Limb (tissue), 2 donors: Measurements from ENCODE around the gene BASP1.
"Not testable (repeated sequence)": the region's sequence is repeated elsewhere in the genome, so short reads cannot be mapped to it uniquely, and the experiment has no call there.

Experiments
- DNase-seq, 2 donors: peaks; one replicate each; pipeline ENCODE4 v3.0.0-alpha.2; 2016; ENCODE audit errors: extremely low spot score in 2 of 2

The BASP1 gene

GRCh38 chr5:17222664-17223063 is 5.2 kb downstream of the BASP1 start:
- DNase-seq, result peak in 1 of 2 donors; percentile 50

GRCh38 chr5:17223367-17224185 is 6.1 kb downstream of the BASP1 start:
- DNase-seq, result no peak

GRCh38 chr5:17224858-17225511 is 7.6 kb downstream of the BASP1 start:
- no peak for DNase-seq

- no peak for DNase-seq
These were observed 8.1 kb downstream of the BASP1 start for GRCh38 chr5:17225520-17225919.

- DNase-seq, result no peak
These were observed 10.4 kb downstream of the BASP1 start for GRCh38 chr5:17227868-17228267.

GRCh38 chr5:17228821-17229291 is 11.4 kb downstream of the BASP1 start:
- peak in 1 of 2 donors; percentile 30 for DNase-seq

DNA sequence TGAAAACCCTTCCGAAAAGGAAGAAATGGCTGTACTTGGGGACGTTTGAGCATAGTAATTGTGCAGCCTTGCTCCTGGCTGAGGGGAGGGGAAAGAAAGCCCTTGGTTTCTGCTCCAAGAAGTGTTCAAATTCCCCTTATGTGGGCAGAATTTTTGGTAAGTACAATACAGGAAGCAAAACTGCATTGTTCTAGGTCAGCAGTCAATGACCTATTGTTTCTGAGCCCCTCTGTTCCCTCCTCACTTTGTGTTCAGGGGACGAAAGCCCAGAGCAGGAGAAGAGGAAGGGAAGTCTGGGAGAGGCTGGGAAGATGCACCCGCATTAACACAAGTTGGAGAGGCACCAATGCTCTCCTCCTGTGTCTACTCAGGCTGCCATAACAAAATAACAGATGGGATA is 11.9 kb downstream of the BASP1 start:
- no peak for DNase-seq

- DNase-seq, result no peak
These were observed 12.8 kb downstream of the BASP1 start for GRCh38 chr5:17230191-17230590.

DNA sequence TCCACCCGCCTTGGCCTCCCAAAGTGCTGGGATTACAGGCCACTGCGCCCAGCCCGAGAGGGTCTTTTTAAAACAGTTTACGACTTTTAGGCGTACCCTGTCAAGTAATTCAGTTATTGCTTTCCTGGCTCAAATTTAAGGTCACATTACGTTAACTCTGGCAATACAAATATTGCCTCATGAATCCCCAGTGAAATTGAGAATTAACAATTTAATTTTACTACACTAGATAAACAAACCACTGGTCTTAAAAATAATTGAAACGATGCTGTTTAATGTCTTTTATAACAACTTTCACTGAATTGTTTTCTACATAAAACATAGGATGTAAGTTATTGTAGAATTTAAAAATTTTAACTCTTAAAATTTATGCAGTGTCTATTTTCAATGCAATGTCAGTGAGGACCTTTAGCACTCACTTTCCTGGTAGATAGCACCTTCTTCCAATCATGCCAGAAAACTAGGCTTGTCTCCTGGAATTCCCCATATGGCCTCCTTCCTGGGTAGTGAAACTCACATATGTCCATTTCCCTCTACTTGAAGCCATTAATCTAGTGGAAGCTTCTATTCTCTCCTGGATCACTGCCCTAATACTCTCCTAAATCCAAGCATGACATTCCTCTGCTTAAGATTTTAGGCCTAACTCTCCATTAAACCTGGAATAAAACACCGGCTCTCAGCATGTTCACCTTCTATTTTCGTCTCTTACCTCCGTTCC is 13.5 kb downstream of the BASP1 start:
- DNase-seq, result no peak

DNA sequence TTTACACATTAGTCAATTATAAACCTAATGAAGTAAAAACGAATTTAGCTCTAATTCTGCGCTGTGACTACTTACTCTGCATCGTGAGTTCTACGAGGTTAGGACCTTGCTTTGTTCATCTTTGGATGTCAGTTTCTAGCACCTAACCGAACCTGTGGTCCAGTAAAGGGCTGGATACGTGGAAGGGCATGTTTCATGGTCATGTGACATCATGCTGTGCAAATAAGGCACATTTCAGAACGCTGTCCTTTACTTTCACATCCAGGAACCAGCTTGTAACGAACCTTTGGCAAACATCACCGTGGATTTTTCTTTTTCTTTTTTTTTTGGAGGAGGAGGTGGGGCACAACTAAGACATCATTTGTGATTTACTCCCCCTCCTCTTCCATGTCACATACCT is 15.0 kb downstream of the BASP1 start:
- DNase-seq, result no peak

GRCh38 chr5:17233488-17233887 is 16.1 kb downstream of the BASP1 start:
- DNase-seq, result no peak

- DNase-seq, result no peak
These were observed 16.9 kb downstream of the BASP1 start for GRCh38 chr5:17234374-17234773.

DNA sequence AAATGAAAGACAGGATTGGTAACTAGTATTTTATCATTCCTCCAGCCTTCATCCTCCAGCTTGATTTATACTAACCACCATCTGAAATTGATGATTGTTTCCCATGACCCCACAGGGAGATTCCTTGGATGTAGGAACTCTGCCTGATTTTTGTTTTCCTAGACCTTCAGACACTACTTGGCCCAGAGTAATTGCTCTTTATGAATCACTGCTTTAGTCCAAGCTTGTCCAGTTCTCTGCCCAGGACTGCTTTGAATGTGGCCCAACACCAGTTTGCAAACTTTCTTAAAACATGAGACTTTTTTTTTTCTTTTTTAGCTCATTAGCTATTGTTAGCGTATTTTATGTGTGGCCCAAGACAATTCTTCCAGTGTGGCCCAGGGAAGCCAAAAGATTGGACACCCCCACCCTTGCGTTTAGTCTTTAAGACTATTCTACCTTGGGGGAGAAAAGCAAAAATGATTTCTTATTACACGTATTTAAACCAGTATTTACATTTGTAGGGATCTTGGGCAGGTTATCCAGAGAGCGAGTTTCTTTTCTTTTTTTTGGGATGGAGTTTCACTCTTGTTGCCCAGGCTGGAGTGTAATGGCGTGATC is 18.4 kb downstream of the BASP1 start:
- DNase-seq, result no peak

GRCh38 chr5:17238521-17239041 is 21.1 kb downstream of the BASP1 start:
- DNase-seq, result no peak

DNA sequence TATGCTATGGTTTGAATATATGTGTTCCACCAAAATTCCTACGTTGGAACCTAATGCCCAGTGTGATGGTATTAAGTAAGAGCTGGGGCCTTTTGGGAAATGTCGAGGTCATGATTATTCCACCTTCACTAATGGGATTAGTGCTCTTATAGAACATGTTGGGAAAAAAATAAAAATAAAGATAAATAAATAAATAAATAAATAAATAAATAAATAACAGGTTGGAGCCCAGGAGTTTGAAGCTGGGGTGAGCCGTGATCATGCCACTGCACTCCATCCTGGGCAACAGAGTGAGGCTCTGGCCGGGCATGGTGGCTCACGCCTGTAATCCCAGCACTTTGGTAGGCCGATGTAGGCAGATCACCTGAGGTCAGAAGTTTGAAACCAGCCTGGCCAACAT is 22.5 kb downstream of the BASP1 start:
- DNase-seq, result no peak

DNA sequence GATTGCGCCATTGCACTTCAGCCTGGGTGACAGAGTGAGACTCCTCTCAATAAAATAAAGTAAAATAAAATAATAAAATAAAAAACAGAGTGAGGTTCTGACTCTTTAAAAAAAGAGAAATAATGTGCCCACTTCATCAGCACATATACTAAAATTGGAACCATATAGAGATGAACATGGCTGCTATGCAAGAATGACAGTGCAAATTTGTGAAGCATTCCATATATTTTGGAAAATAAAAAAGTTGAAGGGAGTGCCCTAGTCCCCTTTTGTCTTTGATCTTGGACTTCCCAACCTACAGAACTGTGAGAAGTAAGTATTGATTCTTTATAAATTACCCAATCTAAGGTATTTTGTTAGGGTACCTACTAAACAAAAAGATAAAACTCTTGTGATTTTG is 23.1 kb downstream of the BASP1 start:
- no peak for DNase-seq

DNA sequence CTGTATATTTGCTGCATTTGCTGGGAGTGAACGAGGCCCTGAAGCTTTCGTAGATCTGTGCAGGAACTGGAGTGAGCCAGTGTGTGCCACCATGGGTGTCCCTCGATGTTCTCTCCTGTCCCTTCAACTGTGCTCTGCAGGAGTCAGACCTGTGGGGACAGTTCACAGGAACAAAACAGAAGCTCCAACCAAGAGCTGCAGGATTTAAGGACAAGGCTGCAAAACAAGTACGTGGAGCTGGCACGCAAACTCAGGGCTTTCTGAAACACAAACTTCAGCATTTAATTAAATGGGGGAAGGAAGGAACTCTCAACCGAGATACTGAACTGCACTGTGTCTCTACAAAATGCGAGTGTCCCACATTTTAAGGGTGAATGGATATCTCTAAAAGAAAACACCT is 24.2 kb downstream of the BASP1 start:
- DNase-seq, result no peak

DNA sequence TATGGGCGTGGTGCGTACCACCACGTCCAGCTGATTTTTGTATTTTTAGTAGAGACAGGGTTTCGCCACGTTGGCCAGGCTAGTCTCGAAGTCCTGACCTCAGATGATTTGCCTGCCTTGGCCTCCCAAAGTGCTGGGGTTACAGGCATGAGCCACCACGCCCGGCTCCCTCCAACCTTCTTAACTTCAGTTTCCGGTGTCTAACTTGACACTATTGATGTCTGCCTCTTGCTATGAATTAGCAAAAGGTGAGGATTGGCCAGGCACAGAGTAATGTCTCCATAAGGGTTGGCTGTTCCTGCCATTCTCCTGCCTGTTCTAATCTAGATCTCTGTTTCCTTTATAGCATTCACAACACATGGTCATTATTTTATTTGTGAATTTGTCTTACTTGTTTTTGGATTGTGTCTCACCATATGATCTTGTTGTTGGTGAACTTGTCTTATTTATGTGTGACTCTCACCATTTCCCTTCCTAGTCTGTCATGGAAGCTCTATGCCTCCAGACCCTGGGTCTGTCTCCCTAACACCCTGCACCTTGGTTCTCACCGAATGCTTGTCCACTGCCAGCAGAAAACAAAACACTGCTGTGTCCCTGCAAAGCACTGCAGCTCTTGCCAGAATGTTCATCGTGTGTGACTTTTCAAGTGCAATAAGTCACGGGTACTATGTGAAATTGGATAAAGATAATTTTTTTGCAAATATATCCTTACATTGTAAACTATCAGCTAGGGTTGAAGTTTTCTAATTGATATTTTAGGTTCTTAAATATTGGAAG is 26.0 kb downstream of the BASP1 start:
- DNase-seq, result no peak

DNA sequence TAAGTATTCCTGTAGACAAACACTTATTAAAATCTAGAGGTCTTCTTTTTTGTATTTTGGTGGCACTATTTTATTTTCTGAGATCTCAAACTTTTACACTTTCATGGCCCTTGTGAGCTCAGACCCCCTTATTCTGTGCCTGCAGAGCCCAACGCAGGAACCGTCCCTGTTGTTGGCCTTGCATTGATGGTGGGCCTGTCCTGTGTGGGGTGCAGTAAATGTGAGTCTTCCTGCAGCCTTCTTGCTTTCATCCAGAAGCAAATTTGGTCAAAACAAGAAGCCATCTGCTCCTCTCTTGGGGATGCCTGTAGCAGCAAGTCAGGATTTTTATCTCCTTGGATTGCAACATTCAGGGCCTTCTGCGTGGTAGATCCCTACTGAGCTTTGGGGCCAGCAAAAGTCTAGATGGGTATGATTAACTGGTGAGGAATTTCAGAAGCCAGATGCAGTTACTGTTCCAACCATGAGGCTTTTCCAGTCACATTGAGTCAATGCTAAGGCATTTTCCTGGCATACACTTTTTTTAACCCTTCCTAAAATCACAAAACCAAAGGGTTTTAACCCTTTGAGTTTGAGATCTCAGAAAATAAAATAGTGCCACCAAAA is 31.7 kb downstream of the BASP1 start:
- DNase-seq, result no peak

GRCh38 chr5:17249841-17250240 is 32.4 kb downstream of the BASP1 start:
- not testable (repeated sequence) for DNase-seq
